Stimulated activated CD4-positive, alpha-beta T cell treated with anti-CD3 and anti-CD28 coated beads, Interleukin-12 subunit alpha, Interleukin-12 subunit beta, amount 100 ng/mL, for 4 hours (primary cell): ENCODE data around the gene KRT35.

ENCODE experiments used
- DNase-seq: peaks from one replicate; pipeline ENCODE4 v3.0.0-alpha.2; 2020

Gene KRT35

GRCh38 chr17:41511116-41511515, 30.2 kb upstream of the KRT35 start:
- DNase-seq = no peak

- DNase-seq = no peak
Measured at GRCh38 chr17:41510251-41511065, 29.5 kb upstream of the KRT35 start.

- no peak for DNase-seq
Measured at GRCh38 chr17:41507315-41507880, 26.4 kb upstream of the KRT35 start.

GRCh38 chr17:41505809-41506767, 25.1 kb upstream of the KRT35 start:
- DNase-seq = no peak

GRCh38 chr17:41505007-41505808, 24.3 kb upstream of the KRT35 start, which contains the start of gene KRT13:
TSS of gene KRT13 (minus strand) at chr17:41505612. CDS start at chr17:41505550, 62 bp downstream.
- no peak for DNase-seq

GRCh38 chr17:41504246-41504977, 23.5 kb upstream of the KRT35 start:
- no peak for DNase-seq

GRCh38 chr17:41503202-41503601, 22.3 kb upstream of the KRT35 start:
- no peak for DNase-seq

GRCh38 chr17:41500131-41500911, 19.4 kb upstream of the KRT35 start:
- DNase-seq = no peak

- no peak for DNase-seq
Measured at GRCh38 chr17:41499714-41500113, 18.8 kb upstream of the KRT35 start.

GRCh38 chr17:41498276-41498675, 17.3 kb upstream of the KRT35 start:
- no peak for DNase-seq

GRCh38 chr17:41496803-41497484, 16.0 kb upstream of the KRT35 start:
- DNase-seq = peak; percentile 37

- DNase-seq = no peak
Measured at GRCh38 chr17:41494524-41494923, 13.6 kb upstream of the KRT35 start.

- DNase-seq = no peak
Measured at GRCh38 chr17:41492771-41493170, 11.8 kb upstream of the KRT35 start.

- no peak for DNase-seq
Measured at GRCh38 chr17:41492351-41492750, 11.4 kb upstream of the KRT35 start.

- no peak for DNase-seq
Measured at GRCh38 chr17:41491476-41491875, 10.5 kb upstream of the KRT35 start.

GRCh38 chr17:41490000-41490990, 9.3 kb upstream of the KRT35 start:
- no peak for DNase-seq

GRCh38 chr17:41489531-41489930, 8.6 kb upstream of the KRT35 start, which contains the start of gene KRT36:
TSS of gene KRT36 (minus strand) at chr17:41489910. CDS start at chr17:41489864, 46 bp downstream.
- DNase-seq = no peak

GRCh38 chr17:41486809-41487530, 6.0 kb upstream of the KRT35 start:
- DNase-seq = peak; percentile 25
